ENCODE results near the gene MRGPRE. TPM values are rescaled to one million over a fixed set of nuclear protein-coding genes. Genes with fewer than 3 reads are reported as not detected.
"Not testable (repeated sequence)": the region's sequence is repeated elsewhere in the genome, so short reads cannot be mapped to it uniquely, and the experiment has no call there.

Gene MRGPRE
- total and polyA plus RNA-seq, 4 donors: 0.23 TPM; not detected in 3

DNA sequence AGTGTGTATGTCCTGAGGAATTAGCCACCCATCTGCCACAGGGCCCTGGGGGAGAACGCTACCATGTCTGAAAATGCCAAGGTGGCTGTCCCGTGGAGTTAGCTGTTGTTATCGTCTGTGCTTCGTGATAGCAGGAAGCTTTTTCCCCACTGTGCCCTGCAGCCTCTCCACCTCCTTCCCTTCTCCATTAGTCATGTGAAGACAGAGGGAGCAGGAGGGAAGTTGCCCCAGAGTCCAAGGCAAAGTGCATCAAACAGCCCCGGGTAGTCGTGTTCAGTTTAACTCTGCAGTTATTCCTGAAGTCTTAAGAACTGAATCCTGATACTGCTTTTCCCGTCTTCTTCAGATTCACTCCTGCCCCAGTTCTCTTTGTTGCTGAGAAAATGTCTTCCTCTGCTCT is 30.3 kb upstream of the MRGPRE start:
- H3K27ac ChIP-seq (ENCODE audit: low read depth in 1 of 2, low read length in 2 of 2); H3K4me1 ChIP-seq (ENCODE audit: control insufficient read depth in 4 of 4, insufficient read depth in 4 of 4, low read length in 3 of 4); H3K9me3 ChIP-seq (ENCODE audit: control insufficient read depth in 4 of 4, low read length in 3 of 4); H3K4me3 ChIP-seq (ENCODE audit: low read depth in 1 of 3, low read length in 3 of 3); DNase-seq (ENCODE audit: low spot score); H3K27me3 ChIP-seq (ENCODE audit: control insufficient read depth in 4 of 4, insufficient read depth in 4 of 4, low read length in 3 of 4); H3K36me3 ChIP-seq (ENCODE audit: control insufficient read depth in 4 of 4, insufficient read depth in 3 of 4, low read depth in 1 of 4, low read length in 3 of 4); H3K9ac ChIP-seq (ENCODE audit: low read depth in 1 of 2, low read length in 2 of 2): not testable (repeated sequence)
- 63% methylated on average over 6 of the region's 7 CpGs for WGBS

DNA sequence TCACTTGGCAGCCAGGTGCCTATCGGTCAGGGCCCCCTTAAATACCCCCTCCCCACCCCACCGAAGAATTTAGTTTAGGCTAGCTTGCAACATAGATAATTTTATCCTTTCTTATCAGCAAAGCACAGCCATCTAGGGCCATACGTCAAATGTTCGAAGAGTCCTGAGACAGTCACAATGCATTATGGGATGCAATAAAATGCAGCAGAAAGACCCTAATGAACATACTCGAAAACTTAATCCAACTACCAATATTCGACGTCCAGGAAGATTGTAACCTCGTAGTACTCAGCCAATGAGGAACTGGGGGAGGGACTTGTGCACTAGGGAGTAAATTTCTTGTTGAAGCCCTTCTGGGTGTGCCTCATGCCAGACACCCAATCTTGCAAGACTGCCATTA is 29.6 kb upstream of the MRGPRE start:
- H3K4me3 ChIP-seq (ENCODE audit: low read depth in 1 of 3, low read length in 3 of 3); DNase-seq (ENCODE audit: low spot score); H3K36me3 ChIP-seq (ENCODE audit: control insufficient read depth in 4 of 4, insufficient read depth in 3 of 4, low read depth in 1 of 4, low read length in 3 of 4); H3K9me3 ChIP-seq (ENCODE audit: control insufficient read depth in 4 of 4, low read length in 3 of 4); H3K27me3 ChIP-seq (ENCODE audit: control insufficient read depth in 4 of 4, insufficient read depth in 4 of 4, low read length in 3 of 4); H3K4me1 ChIP-seq (ENCODE audit: control insufficient read depth in 4 of 4, insufficient read depth in 4 of 4, low read length in 3 of 4); H3K9ac ChIP-seq (ENCODE audit: low read depth in 1 of 2, low read length in 2 of 2); H3K27ac ChIP-seq (ENCODE audit: low read depth in 1 of 2, low read length in 2 of 2): not testable (repeated sequence)
- WGBS: 76% methylated on average over 7 of the region's 8 CpGs

DNA sequence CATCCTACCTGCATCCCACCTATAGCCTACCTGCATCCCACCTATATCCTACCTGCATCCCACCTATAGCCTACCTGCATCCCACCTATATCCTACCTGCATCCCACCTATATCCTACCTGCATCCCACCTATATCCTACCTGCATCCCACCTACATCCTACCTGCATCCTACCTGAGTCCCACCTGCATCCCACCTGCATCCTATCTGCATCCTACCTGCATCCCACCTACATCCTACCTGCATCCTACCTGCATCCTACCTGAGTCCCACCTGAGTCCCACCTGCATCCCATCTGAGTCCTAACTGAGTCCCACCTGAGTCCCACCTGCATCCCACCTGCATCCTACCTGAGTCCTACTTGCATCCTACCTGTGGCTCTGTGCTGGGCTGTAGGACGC is 25.3 kb upstream of the MRGPRE start:
- not testable (repeated sequence) for H3K4me1 ChIP-seq (ENCODE audit: control insufficient read depth in 4 of 4, insufficient read depth in 4 of 4, low read length in 3 of 4); DNase-seq (ENCODE audit: low spot score); H3K4me3 ChIP-seq (ENCODE audit: low read depth in 1 of 3, low read length in 3 of 3); H3K9ac ChIP-seq (ENCODE audit: low read depth in 1 of 2, low read length in 2 of 2); H3K27me3 ChIP-seq (ENCODE audit: control insufficient read depth in 4 of 4, insufficient read depth in 4 of 4, low read length in 3 of 4); H3K36me3 ChIP-seq (ENCODE audit: control insufficient read depth in 4 of 4, insufficient read depth in 3 of 4, low read depth in 1 of 4, low read length in 3 of 4); H3K27ac ChIP-seq (ENCODE audit: low read depth in 1 of 2, low read length in 2 of 2); H3K9me3 ChIP-seq (ENCODE audit: control insufficient read depth in 4 of 4, low read length in 3 of 4)
- 69% methylated on average over 1 of the region's 1 CpG for WGBS

DNA sequence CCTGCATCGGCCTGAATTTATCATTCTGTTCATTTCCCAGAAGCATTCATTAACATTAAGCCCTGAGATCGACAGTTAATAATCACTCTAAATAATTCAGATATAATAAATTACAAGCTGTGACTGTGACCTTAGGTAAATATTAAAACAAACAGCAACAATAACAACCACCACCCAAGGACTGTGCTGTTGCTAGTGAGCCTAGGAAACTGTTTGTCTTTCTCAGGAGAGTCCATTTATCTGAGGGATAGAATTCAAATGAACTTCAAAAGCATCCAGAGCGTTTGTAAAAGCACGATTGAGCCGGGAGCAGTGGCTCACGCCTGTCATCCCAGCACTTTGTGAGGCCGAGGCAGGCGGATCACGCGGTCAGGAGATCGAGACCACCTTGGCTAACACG is 23.0 kb upstream of the MRGPRE start:
- H3K27ac ChIP-seq (ENCODE audit: low read depth in 1 of 2, low read length in 2 of 2); H3K4me1 ChIP-seq (ENCODE audit: control insufficient read depth in 4 of 4, insufficient read depth in 4 of 4, low read length in 3 of 4); H3K4me3 ChIP-seq (ENCODE audit: low read depth in 1 of 3, low read length in 3 of 3); H3K9me3 ChIP-seq (ENCODE audit: control insufficient read depth in 4 of 4, low read length in 3 of 4); DNase-seq (ENCODE audit: low spot score); H3K9ac ChIP-seq (ENCODE audit: low read depth in 1 of 2, low read length in 2 of 2); H3K27me3 ChIP-seq (ENCODE audit: control insufficient read depth in 4 of 4, insufficient read depth in 4 of 4, low read length in 3 of 4); H3K36me3 ChIP-seq (ENCODE audit: control insufficient read depth in 4 of 4, insufficient read depth in 3 of 4, low read depth in 1 of 4, low read length in 3 of 4): not testable (repeated sequence)
- WGBS: 100% methylated on average over 2 of the region's 12 CpGs

DNA sequence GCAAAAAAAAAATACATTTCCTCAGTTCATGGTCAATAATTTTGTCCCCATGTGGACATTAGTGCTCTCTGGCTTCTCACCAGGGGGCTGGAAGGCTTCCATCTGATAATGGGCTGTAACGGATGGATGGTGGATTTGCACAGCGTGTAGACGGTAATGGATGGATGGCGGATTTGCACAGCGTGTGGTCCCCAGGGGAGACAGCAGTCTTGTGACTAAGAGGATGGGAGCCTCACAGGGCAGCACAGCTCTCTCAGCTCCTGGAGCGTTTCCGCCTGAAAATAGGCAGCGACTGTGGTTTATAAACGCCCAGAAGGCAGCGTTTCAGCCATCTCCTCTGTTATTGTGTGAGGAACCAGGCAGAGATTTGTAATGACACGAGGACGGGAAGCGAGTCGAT is 22.6 kb upstream of the MRGPRE start:
- not testable (repeated sequence) for H3K9ac ChIP-seq (ENCODE audit: low read depth in 1 of 2, low read length in 2 of 2); H3K4me1 ChIP-seq (ENCODE audit: control insufficient read depth in 4 of 4, insufficient read depth in 4 of 4, low read length in 3 of 4); H3K27me3 ChIP-seq (ENCODE audit: control insufficient read depth in 4 of 4, insufficient read depth in 4 of 4, low read length in 3 of 4); H3K9me3 ChIP-seq (ENCODE audit: control insufficient read depth in 4 of 4, low read length in 3 of 4); DNase-seq (ENCODE audit: low spot score); H3K4me3 ChIP-seq (ENCODE audit: low read depth in 1 of 3, low read length in 3 of 3); H3K27ac ChIP-seq (ENCODE audit: low read depth in 1 of 2, low read length in 2 of 2); H3K36me3 ChIP-seq (ENCODE audit: control insufficient read depth in 4 of 4, insufficient read depth in 3 of 4, low read depth in 1 of 4, low read length in 3 of 4)
- WGBS: no CpG with 5 or more reads among the region's 14 CpGs

DNA sequence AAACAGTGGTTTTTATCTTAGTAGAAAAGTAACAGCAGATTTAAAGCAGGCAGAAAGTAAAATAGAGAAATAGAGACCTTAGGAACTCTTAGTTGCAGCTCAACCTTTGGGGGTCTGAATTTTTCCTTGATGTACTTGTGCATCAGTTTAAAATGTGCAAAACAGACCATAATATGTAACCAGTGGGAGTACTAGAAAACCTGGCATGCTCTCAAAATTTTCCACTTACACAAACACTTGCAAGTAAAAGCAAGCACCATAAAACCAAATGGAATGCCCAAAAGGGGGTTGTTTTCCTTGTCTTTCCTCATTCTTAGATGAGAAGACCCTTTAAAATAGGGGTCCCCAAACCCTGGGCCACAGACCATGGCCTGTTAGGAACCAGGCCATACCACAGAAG is 12.9 kb upstream of the MRGPRE start:
- no peak overlapping the region for H3K9ac ChIP-seq (ENCODE audit: low read depth in 1 of 2, low read length in 2 of 2)
- no peak for DNase-seq (ENCODE audit: low spot score)
- TF ChIP-seq, protein P1, sequence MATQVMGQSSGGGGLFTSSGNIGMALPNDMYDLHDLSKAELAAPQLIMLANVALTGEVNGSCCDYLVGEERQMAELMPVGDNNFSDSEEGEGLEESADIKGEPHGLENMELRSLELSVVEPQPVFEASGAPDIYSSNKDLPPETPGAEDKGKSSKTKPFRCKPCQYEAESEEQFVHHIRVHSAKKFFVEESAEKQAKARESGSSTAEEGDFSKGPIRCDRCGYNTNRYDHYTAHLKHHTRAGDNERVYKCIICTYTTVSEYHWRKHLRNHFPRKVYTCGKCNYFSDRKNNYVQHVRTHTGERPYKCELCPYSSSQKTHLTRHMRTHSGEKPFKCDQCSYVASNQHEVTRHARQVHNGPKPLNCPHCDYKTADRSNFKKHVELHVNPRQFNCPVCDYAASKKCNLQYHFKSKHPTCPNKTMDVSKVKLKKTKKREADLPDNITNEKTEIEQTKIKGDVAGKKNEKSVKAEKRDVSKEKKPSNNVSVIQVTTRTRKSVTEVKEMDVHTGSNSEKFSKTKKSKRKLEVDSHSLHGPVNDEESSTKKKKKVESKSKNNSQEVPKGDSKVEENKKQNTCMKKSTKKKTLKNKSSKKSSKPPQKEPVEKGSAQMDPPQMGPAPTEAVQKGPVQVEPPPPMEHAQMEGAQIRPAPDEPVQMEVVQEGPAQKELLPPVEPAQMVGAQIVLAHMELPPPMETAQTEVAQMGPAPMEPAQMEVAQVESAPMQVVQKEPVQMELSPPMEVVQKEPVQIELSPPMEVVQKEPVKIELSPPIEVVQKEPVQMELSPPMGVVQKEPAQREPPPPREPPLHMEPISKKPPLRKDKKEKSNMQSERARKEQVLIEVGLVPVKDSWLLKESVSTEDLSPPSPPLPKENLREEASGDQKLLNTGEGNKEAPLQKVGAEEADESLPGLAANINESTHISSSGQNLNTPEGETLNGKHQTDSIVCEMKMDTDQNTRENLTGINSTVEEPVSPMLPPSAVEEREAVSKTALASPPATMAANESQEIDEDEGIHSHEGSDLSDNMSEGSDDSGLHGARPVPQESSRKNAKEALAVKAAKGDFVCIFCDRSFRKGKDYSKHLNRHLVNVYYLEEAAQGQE (IDR thresholded peaks at IDR 0.05): no peak
- TF ChIP-seq, protein P2, sequence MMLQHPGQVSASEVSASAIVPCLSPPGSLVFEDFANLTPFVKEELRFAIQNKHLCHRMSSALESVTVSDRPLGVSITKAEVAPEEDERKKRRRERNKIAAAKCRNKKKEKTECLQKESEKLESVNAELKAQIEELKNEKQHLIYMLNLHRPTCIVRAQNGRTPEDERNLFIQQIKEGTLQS (IDR thresholded peaks at IDR 0.05): no peak
- TF ChIP-seq, protein P3, sequence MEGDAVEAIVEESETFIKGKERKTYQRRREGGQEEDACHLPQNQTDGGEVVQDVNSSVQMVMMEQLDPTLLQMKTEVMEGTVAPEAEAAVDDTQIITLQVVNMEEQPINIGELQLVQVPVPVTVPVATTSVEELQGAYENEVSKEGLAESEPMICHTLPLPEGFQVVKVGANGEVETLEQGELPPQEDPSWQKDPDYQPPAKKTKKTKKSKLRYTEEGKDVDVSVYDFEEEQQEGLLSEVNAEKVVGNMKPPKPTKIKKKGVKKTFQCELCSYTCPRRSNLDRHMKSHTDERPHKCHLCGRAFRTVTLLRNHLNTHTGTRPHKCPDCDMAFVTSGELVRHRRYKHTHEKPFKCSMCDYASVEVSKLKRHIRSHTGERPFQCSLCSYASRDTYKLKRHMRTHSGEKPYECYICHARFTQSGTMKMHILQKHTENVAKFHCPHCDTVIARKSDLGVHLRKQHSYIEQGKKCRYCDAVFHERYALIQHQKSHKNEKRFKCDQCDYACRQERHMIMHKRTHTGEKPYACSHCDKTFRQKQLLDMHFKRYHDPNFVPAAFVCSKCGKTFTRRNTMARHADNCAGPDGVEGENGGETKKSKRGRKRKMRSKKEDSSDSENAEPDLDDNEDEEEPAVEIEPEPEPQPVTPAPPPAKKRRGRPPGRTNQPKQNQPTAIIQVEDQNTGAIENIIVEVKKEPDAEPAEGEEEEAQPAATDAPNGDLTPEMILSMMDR (IDR thresholded peaks at IDR 0.05; ENCODE audit: low read depth, low read length, missing input control): no peak
- TF ChIP-seq FOXA1 (IDR thresholded peaks at IDR 0.05): no peak
- TF ChIP-seq, protein P4, sequence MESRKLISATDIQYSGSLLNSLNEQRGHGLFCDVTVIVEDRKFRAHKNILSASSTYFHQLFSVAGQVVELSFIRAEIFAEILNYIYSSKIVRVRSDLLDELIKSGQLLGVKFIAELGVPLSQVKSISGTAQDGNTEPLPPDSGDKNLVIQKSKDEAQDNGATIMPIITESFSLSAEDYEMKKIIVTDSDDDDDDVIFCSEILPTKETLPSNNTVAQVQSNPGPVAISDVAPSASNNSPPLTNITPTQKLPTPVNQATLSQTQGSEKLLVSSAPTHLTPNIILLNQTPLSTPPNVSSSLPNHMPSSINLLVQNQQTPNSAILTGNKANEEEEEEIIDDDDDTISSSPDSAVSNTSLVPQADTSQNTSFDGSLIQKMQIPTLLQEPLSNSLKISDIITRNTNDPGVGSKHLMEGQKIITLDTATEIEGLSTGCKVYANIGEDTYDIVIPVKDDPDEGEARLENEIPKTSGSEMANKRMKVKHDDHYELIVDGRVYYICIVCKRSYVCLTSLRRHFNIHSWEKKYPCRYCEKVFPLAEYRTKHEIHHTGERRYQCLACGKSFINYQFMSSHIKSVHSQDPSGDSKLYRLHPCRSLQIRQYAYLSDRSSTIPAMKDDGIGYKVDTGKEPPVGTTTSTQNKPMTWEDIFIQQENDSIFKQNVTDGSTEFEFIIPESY (IDR thresholded peaks at IDR 0.05): no peak
- no peak for TF ChIP-seq JUND (IDR thresholded peaks at IDR 0.05)
- no peak for TF ChIP-seq NR2F2 (IDR thresholded peaks at IDR 0.05)

More for the DNA sequence above, 12.9 kb upstream of the MRGPRE start:
- Histone ChIP-seq H3K4me3 (ENCODE audit: low read depth in 1 of 3, low read length in 3 of 3) (no peak overlapping the region), H3K27ac (ENCODE audit: low read depth in 1 of 2, low read length in 2 of 2) (no peak overlapping the region), H3K36me3 (ENCODE audit: control insufficient read depth in 4 of 4, insufficient read depth in 3 of 4, low read depth in 1 of 4, low read length in 3 of 4) (no peaks in the 10 kb centered on the region), H3K4me1 (ENCODE audit: control insufficient read depth in 4 of 4, insufficient read depth in 4 of 4, low read length in 3 of 4) (no peaks in the 10 kb centered on the region), H3K9me3 (ENCODE audit: control insufficient read depth in 4 of 4, low read length in 3 of 4) (no peaks in the 10 kb centered on the region), H3K27me3 (ENCODE audit: control insufficient read depth in 4 of 4, insufficient read depth in 4 of 4, low read length in 3 of 4) (no peaks in the 10 kb centered on the region)
